Adrenal gland (tissue), 5 donors: Measurements from ENCODE around the gene PPT2.

Experiments
- CTCF ChIP-seq, 6 experiments: fragments of 450-650 bp in 4 of 6; fragments of 200-600 bp in 2 of 6; sonication (generic) in 1 of 6; IDR thresholded peaks; 1 replicate in 5 of 6; 2 replicates in 1 of 6; pipeline versions ENCODE4 v1.5.1 to v1.8.0; 2016 to 2021; ENCODE audit warnings: antibody characterized with exemption in 6 of 6, mild to moderate bottlenecking in 2 of 6, moderate library complexity in 1 of 6
- POLR2A ChIP-seq, 2 donors: fragments of 450-650 bp; IDR thresholded peaks; one replicate each; pipeline ENCODE4 v1.6.1; 2017; ENCODE audit warnings: antibody characterized with exemption in 2 of 2, mild to moderate bottlenecking in 2 of 2, moderate library complexity in 1 of 2
- donor health status: DM: no; HTN: no; CAD: no.

- TF ChIP-seq CTCF (IDR thresholded peaks at IDR 0.05) = no peak
- no peak for TF ChIP-seq POLR2A (IDR thresholded peaks at IDR 0.05)
Measured at GRCh38 chr6:32189742-32190053, 35.8 kb downstream of the PPT2 start.
